HL-60 (cell line): ENCODE data around the gene CTPS2.

Source experiments
- POLR2AphosphoS5 ChIP-seq: IDR thresholded peaks from 2 replicates; pipeline ENCODE4 v1.6.1; 2012; ENCODE audit warnings: low read depth
- TF ChIP-seq, protein P1 (sequence below): IDR thresholded peaks from one replicate; pipeline ENCODE4 v1.5.1; 2011; ENCODE audit warnings: low read length, control low read depth, inconsistent platforms; ENCODE audit not compliant: insufficient read depth
- TF ChIP-seq, protein P2 (sequence below): IDR thresholded peaks from 2 replicates; pipeline ENCODE4 v1.6.1; 2012; ENCODE audit warnings: low read depth; ENCODE audit not compliant: insufficient replicate concordance

DNA sequence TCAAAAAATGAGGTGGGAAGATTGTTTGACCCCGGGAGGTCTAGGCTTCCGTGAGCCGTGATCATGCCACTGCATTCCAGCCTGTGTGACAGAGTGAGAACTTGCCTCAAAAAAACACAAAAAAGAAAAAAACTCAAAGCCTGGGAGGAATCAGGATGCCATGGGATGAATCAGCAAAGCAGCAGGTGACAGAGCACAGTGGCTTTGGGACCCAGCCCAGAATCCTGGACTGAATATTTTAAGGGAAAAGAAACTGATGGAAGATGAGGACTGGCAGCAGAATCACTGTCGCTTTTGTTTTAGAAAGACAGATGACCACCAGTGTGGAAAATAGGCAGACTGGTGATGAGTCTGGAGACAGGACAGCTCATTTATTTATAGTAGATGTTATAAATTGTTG is 45.9 kb downstream of the CTPS2 start:
- TF ChIP-seq, protein P1, sequence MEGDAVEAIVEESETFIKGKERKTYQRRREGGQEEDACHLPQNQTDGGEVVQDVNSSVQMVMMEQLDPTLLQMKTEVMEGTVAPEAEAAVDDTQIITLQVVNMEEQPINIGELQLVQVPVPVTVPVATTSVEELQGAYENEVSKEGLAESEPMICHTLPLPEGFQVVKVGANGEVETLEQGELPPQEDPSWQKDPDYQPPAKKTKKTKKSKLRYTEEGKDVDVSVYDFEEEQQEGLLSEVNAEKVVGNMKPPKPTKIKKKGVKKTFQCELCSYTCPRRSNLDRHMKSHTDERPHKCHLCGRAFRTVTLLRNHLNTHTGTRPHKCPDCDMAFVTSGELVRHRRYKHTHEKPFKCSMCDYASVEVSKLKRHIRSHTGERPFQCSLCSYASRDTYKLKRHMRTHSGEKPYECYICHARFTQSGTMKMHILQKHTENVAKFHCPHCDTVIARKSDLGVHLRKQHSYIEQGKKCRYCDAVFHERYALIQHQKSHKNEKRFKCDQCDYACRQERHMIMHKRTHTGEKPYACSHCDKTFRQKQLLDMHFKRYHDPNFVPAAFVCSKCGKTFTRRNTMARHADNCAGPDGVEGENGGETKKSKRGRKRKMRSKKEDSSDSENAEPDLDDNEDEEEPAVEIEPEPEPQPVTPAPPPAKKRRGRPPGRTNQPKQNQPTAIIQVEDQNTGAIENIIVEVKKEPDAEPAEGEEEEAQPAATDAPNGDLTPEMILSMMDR = no peak
- TF ChIP-seq, protein P2, sequence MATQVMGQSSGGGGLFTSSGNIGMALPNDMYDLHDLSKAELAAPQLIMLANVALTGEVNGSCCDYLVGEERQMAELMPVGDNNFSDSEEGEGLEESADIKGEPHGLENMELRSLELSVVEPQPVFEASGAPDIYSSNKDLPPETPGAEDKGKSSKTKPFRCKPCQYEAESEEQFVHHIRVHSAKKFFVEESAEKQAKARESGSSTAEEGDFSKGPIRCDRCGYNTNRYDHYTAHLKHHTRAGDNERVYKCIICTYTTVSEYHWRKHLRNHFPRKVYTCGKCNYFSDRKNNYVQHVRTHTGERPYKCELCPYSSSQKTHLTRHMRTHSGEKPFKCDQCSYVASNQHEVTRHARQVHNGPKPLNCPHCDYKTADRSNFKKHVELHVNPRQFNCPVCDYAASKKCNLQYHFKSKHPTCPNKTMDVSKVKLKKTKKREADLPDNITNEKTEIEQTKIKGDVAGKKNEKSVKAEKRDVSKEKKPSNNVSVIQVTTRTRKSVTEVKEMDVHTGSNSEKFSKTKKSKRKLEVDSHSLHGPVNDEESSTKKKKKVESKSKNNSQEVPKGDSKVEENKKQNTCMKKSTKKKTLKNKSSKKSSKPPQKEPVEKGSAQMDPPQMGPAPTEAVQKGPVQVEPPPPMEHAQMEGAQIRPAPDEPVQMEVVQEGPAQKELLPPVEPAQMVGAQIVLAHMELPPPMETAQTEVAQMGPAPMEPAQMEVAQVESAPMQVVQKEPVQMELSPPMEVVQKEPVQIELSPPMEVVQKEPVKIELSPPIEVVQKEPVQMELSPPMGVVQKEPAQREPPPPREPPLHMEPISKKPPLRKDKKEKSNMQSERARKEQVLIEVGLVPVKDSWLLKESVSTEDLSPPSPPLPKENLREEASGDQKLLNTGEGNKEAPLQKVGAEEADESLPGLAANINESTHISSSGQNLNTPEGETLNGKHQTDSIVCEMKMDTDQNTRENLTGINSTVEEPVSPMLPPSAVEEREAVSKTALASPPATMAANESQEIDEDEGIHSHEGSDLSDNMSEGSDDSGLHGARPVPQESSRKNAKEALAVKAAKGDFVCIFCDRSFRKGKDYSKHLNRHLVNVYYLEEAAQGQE = no peak
- TF ChIP-seq POLR2AphosphoS5 = no peak
